B cell (primary cell): ENCODE measurements around the gene MAGI2. TPM values are rescaled to one million over a fixed set of nuclear protein-coding genes. Genes with fewer than 3 reads are reported as not detected.
A peak's percentile ranks its signal among the peaks of the same experiment; 100 is the strongest.

ENCODE experiments used
- ATAC-seq: fragments of 200-7000 bp; cut with Tn5 transposase; one replicate; pipeline ENCODE4 v1.10.0; 2021; ENCODE audit warnings: low read depth, mild to moderate bottlenecking, moderate number of reproducible peaks, moderate library complexity
- CTCF ChIA-PET: fragments of 350-600 bp; sonication (Branson Sonifier 250); formaldehyde crosslinking; loops from one replicate; lab custom pipeline; 2021; ENCODE audit warnings: antibody characterized with exemption, inconsistent platforms; lab: Charles Lee
- POLR2A ChIA-PET: fragments of 350-600 bp; sonication (Branson Sonifier 250); formaldehyde crosslinking; loops from one replicate; lab custom pipeline; 2021; ENCODE audit warnings: antibody characterized with exemption; lab: Charles Lee
- DNase-seq: peaks from one replicate; pipeline ENCODE4 v3.0.0; 2013
- H2AFZ ChIP-seq: 2 replicates; pipeline ENCODE4 v1.6.1; 2012; ENCODE audit warnings: mild to moderate bottlenecking, low read depth, low read length; ENCODE audit not compliant: insufficient read depth, poor library complexity, severe bottlenecking
- H3K27ac ChIP-seq, 2 donors: 1 replicate in 1 of 2; 2 replicates in 1 of 2; pipeline ENCODE4 v1.5.1; 2012 to 2013; ENCODE audit warnings: low read length in 2 of 2, mild to moderate bottlenecking in 2 of 2, moderate library complexity in 1 of 2
- H3K27me3 ChIP-seq, 4 experiments: fragments of 200-600 bp in 1 of 4; sonication (generic) in 1 of 4; replicated peaks in 1 of 4; 1 replicate in 2 of 4; 2 replicates in 2 of 4; pipeline versions ENCODE4 v1.6.1 to v1.7.0; 2013 to 2016; ENCODE audit warnings: low read length in 3 of 4, mild to moderate bottlenecking in 2 of 4, mixed read lengths in 1 of 4, moderate library complexity in 1 of 4; ENCODE audit not compliant: insufficient read depth in 4 of 4, control insufficient read depth in 3 of 4; ENCODE audit errors: control extremely low read depth in 1 of 4
- H3K36me3 ChIP-seq, 2 experiments: replicated peaks in 1 of 2; 1 replicate in 1 of 2; 2 replicates in 1 of 2; pipeline versions ENCODE4 v1.6.1 to v1.7.1; 2013; ENCODE audit warnings: low read length in 1 of 2; ENCODE audit not compliant: insufficient read depth in 2 of 2, control insufficient read depth in 1 of 2; ENCODE audit errors: control extremely low read depth in 1 of 2, extremely low read depth in 1 of 2
- H3K4me1 ChIP-seq, 2 donors: fragments of 200-600 bp in 1 of 2; sonication (generic) in 1 of 2; 1 replicate in 1 of 2; 2 replicates in 1 of 2; pipeline versions ENCODE4 v1.5.1 to v1.6.1; 2013 to 2017; ENCODE audit warnings: low read length in 2 of 2; ENCODE audit not compliant: control insufficient read depth in 2 of 2, insufficient read depth in 2 of 2
- H3K4me2 ChIP-seq: replicated peaks from 2 replicates; pipeline ENCODE3; 2012; ENCODE audit warnings: mild to moderate bottlenecking, low read depth, low read length; ENCODE audit not compliant: poor library complexity, severe bottlenecking
- H3K4me3 ChIP-seq, 5 experiments: fragments of 200-600 bp in 1 of 5; sonication (generic) in 1 of 5; 1 replicate in 3 of 5; 2 replicates in 2 of 5; pipeline versions ENCODE4 v1.5.1 to v1.7.0; 2011 to 2016; ENCODE audit warnings: low read length in 4 of 5, mild to moderate bottlenecking in 4 of 5, low read depth in 2 of 5, control low read depth in 1 of 5, moderate library complexity in 1 of 5; ENCODE audit not compliant: insufficient read depth in 1 of 5; ENCODE audit errors: control extremely low read depth in 1 of 5, extremely low read depth in 1 of 5
- H3K79me2 ChIP-seq: fragments of 200-600 bp; sonication (generic); one replicate; pipeline ENCODE4 v1.6.0; 2016; ENCODE audit warnings: low read length; ENCODE audit not compliant: control insufficient read depth, insufficient read depth
- H3K9ac ChIP-seq: fragments of 200-600 bp; sonication (generic); 2 replicates; pipeline ENCODE4 v1.6.1; 2017; ENCODE audit warnings: mild to moderate bottlenecking, low read length, moderate library complexity
- H3K9me3 ChIP-seq, 3 donors: one replicate each; pipeline versions ENCODE4 v1.6.1 to v1.7.1; 2013; ENCODE audit warnings: low read length in 2 of 3; ENCODE audit not compliant: control insufficient read depth in 2 of 3, insufficient read depth in 1 of 3; ENCODE audit errors: control extremely low read depth in 1 of 3
- H4K20me1 ChIP-seq: 2 replicates; pipeline ENCODE4 v1.6.0; 2012; ENCODE audit warnings: mild to moderate bottlenecking, low read length; ENCODE audit not compliant: insufficient read depth, control insufficient read depth, poor library complexity, severe bottlenecking
- H3K27ac Mint-ChIP-seq: one replicate; pipeline ENCODE4 v1.8.0; 2021; ENCODE audit warnings: mixed read lengths
- H3K27me3 Mint-ChIP-seq: one replicate; pipeline ENCODE4 v1.8.0; 2021; ENCODE audit warnings: mixed read lengths
- H3K4me1 Mint-ChIP-seq: one replicate; pipeline ENCODE4 v1.8.0; 2021; ENCODE audit warnings: mixed read lengths
- H3K4me3 Mint-ChIP-seq: one replicate; pipeline ENCODE4 v1.8.0; 2021; ENCODE audit warnings: mixed read lengths
- H3K9me3 Mint-ChIP-seq: one replicate; pipeline ENCODE4 v1.8.0; 2022; ENCODE audit warnings: mixed read lengths; ENCODE audit not compliant: insufficient read depth
- EZH2 ChIP-seq: IDR thresholded peaks from 2 replicates; pipeline ENCODE4 v1.6.1; 2012; ENCODE audit warnings: borderline replicate concordance, low read depth, mild to moderate bottlenecking, moderate library complexity, low read length; ENCODE audit not compliant: insufficient read depth, poor library complexity, severe bottlenecking
- WGBS: methylation state at CpG from one replicate; pipeline ENCODE4 v1.1.5; 2013; ENCODE audit warnings: missing lambda C conversion rate; ENCODE audit not compliant: insufficient coverage; 5-methylcytosine and 5-hydroxymethylcytosine counted together
- intact Hi-C: fragments of 100-400 bp; cut with micrococcal nuclease; formaldehyde crosslinking; loops from one replicate; pipeline ENCODE4 v1.10.0; 2022
- polyA plus RNA-seq: library from polyadenylated mRNA; depleted of rRNA; stranded (reverse); fragments of >200 nt; gene quantifications from 2 replicates; pipeline ENCODE4 v1.2.3, GENCODE V29; 2012
- total RNA-seq, 2 donors: library from RNA; stranded (reverse); fragments of 120-200 nt in 1 of 2; gene quantifications; 1 replicate in 1 of 2; 2 replicates in 1 of 2; pipeline versions ENCODE4 v1.2.3 to v1.2.4, GENCODE V29; 2013 to 2022
- TF ChIP-seq, protein P1 (sequence below): fragments of 200-600 bp; IDR thresholded peaks from one replicate; pipeline ENCODE4 v1.8.0; 2022; ENCODE audit warnings: antibody characterized with exemption, mild to moderate bottlenecking

The MAGI2 gene
- total and polyA plus RNA-seq, 2 donors (not counting 1 experiment from before 2014, with no cell fraction given) = 0.16 to 0.64 TPM

DNA sequence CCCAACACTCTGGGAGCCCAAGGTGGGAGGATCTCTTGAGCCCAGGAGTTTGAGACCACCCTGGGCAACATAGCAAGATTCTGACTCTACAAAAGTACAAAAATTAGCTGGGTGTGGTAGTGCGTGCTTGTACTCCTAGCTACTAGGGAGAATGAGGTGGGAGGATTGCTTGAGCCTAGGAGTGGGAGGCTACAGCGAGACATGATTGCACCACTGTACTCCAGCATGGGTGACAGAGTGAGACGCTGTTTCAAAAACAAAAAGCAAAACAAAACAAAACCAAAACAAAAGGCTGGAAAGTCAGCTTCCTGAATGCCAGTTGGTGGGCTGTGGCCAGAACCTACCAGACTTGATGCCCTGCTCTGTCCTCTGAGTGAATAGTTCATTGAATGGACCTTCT lies 1412.0 kb downstream of the MAGI2 start:
- Mint-ChIP-seq H3K9me3 (no peaks in the 10 kb centered on the region), H3K4me1 (peaks cover 2% of the 10 kb centered on the region), H3K27ac (no peak overlapping the region), H3K4me3 (no peak overlapping the region), H3K27me3 (peaks cover 20% of the 10 kb centered on the region)
- H4K20me1 ChIP-seq = no peaks in the 10 kb centered on the region
- H2AFZ ChIP-seq = no peak overlapping the region
- ChIA-PET POLR2A (no interaction called here), CTCF (interaction anchor here (0.7 to 5.9 kb wide), 9 partner anchors 9 to 390 kb away, joined by 3 to 71 read pairs (median 22); no protein-coding TSS in a partner anchor)
- ATAC-seq (no peak), DNase-seq (no peak)
- no peak overlapping the region for H3K4me3 ChIP-seq
- H3K36me3 ChIP-seq = no peaks in the 10 kb centered on the region
- H3K27me3 ChIP-seq = peaks cover 0 to 11% (median 4%) of the 10 kb centered on the region in 4 experiments
- H3K9ac ChIP-seq = no peak overlapping the region
- no peaks in the 10 kb centered on the region for H3K9me3 ChIP-seq
- intact Hi-C loops = loop anchor here (5.0 kb wide), 1 partner anchor 284 kb away; no protein-coding TSS in a partner anchor
- TF ChIP-seq, protein P1, sequence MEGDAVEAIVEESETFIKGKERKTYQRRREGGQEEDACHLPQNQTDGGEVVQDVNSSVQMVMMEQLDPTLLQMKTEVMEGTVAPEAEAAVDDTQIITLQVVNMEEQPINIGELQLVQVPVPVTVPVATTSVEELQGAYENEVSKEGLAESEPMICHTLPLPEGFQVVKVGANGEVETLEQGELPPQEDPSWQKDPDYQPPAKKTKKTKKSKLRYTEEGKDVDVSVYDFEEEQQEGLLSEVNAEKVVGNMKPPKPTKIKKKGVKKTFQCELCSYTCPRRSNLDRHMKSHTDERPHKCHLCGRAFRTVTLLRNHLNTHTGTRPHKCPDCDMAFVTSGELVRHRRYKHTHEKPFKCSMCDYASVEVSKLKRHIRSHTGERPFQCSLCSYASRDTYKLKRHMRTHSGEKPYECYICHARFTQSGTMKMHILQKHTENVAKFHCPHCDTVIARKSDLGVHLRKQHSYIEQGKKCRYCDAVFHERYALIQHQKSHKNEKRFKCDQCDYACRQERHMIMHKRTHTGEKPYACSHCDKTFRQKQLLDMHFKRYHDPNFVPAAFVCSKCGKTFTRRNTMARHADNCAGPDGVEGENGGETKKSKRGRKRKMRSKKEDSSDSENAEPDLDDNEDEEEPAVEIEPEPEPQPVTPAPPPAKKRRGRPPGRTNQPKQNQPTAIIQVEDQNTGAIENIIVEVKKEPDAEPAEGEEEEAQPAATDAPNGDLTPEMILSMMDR = no peak
- no peak for TF ChIP-seq EZH2
- WGBS = 100% methylated on average over 1 of the region's 3 CpGs
- H3K79me2 ChIP-seq = no peaks in the 10 kb centered on the region
- no peak overlapping the region for H3K4me2 ChIP-seq
- no peaks in the 10 kb centered on the region for H3K4me1 ChIP-seq
- no peak overlapping the region for H3K27ac ChIP-seq

DNA sequence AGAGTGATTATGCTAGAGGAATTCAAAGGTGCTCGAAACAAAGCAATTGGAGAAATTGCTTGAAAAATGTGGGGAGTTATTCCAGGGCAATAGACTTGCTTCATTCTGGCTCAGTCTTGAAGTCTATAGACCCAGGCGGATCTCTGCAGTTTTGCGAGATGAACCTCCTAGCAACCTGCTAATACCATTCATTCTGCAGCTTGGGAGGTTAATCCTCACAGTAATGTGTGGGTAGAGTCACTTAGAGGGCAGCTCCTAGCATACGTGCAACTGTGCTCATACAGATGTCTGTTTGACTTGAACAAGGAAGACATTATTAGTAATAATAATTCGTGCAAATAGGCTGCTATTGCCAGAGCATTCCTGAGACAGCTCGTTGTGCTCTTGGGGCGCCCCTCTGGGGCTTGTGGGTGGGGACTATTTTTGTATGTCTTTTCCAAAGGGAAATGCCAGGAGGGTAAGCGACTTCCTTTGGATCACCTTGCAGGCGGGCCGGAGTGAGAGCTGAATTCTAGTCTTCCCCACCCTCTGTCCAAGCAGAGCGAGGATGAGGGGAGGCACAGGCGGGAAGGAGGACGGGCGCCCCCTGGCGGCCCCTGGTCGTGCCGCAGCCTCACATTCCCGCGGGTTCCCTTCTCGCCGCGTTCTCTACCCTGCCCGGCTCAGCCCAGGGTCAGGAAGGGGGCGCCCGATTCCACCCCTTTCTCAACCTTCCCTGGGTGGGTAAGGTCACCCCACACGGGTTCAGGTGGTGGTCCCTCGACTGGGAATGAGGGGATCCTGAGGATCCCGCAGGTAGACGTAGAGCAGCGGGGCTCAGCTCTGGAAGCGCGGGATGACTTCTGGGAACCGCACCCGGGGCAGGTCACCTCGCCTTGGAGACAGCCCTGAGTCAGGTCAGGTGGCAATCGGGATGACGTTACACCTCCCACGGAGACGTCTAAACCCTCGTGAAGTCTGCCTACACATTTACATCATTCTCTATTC lies 1413.4 kb downstream of the MAGI2 start:
- ChIA-PET CTCF (interaction anchor here (0.6 to 5.9 kb wide), 15 partner anchors 9 to 458 kb away, joined by 3 to 71 read pairs (median 7); no protein-coding TSS in a partner anchor), POLR2A (no interaction called here)
- peak overlapping the region; percentile 35 for H2AFZ ChIP-seq
- ATAC-seq (peak; percentile 57), DNase-seq (peak; percentile 58)
- H3K27me3 ChIP-seq = peaks cover 0 to 11% (median 4%) of the 10 kb centered on the region in 4 experiments
- no peaks in the 10 kb centered on the region for H4K20me1 ChIP-seq
- H3K27ac Mint-ChIP-seq = no peak overlapping the region
- intact Hi-C loops = loop anchor here (1.0 to 5.0 kb wide), 3 partner anchors 20 to 283 kb away; no protein-coding TSS in a partner anchor
- H3K4me2 ChIP-seq = peak overlapping the region; percentile 43
- no peak overlapping the region for H3K27ac ChIP-seq
- H3K79me2 ChIP-seq = no peaks in the 10 kb centered on the region
- H3K9ac ChIP-seq = no peak overlapping the region
- no peak overlapping the region for H3K4me3 Mint-ChIP-seq
- no peak overlapping the region for H3K4me3 ChIP-seq
- peaks cover 25% of the 10 kb centered on the region for H3K27me3 Mint-ChIP-seq
- no peaks in the 10 kb centered on the region for H3K4me1 ChIP-seq
- H3K4me1 Mint-ChIP-seq = peaks cover 2% of the 10 kb centered on the region
- 45% methylated on average over 32 of the region's 40 CpGs for WGBS
- H3K36me3 ChIP-seq = no peaks in the 10 kb centered on the region
- TF ChIP-seq, protein P1 = peak; percentile 90
- TF ChIP-seq EZH2 = no peak
- H3K9me3 Mint-ChIP-seq = no peaks in the 10 kb centered on the region
- H3K9me3 ChIP-seq = no peaks in the 10 kb centered on the region
